Stimulated activated CD4-positive, alpha-beta T cell treated with anti-CD3 and anti-CD28 coated beads, TNF-alpha, amount 100 ng/mL, for 48 hours (primary cell): ENCODE measurements around the gene VANGL1.

Source experiments
- DNase-seq, 3 donors: peaks; one replicate each; pipeline ENCODE4 v3.0.0-alpha.2; 2020; ENCODE audit warnings: low read depth in 3 of 3

The VANGL1 gene

GRCh38 chr1:115744646-115745275 is 103.0 kb downstream of the VANGL1 start:
- no peak for DNase-seq

DNA sequence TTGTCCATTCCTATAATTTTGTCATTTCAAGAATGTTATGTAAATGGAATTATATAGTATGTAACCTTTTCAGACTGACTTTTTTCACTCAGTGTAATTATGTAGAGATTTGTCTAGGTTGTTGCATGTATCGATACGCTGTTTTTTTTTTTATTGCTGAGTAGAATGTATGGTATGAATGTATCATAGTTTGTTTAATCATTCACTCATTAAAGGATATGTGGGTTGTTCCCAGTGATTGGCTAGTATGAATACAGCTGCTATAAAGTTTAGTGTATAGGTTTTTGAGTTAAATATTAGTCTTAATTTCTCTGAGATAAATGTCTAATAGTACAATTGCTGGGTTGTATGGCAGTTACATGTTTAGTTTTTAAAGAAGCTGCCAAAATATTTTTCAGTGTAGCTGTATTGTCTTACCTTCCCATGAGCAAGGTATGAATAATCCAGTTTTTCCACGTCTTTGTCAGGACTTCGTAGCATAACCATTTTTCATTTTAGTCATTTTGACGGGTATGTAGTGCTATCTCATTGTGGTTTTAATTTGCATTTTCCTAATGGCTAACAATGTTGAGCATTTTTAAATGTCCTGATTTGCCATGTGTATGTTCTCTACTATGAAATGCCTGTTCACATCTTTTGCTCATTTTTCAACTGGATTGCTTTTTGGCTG is 104.4 kb downstream of the VANGL1 start:
- DNase-seq = no peak
